GM12878 (cell line): ENCODE measurements around the gene SLAIN2. TPM values are rescaled to one million over a fixed set of nuclear protein-coding genes. Genes with fewer than 3 reads are reported as not detected.

Experiments used
- ATAC-seq: fragments of 200-7000 bp; cut with Tn5 transposase; 3 replicates; pipeline ENCODE4 v1.9.1; 2020; ENCODE audit warnings: mild to moderate bottlenecking, moderate library complexity
- BruUV-seq: library from RNA; stranded (reverse); fragments of 400-500 nt; replicated peaks from 2 replicates; lab custom pipeline; 2021; lab: Mats Ljungman, UMichigan
- CTCF ChIA-PET: fragments of 300-600 bp; sonication (Branson Sonifier 250); formaldehyde crosslinking; extraction: SDS; loops from one replicate; lab custom pipeline; 2021; ENCODE audit warnings: inconsistent platforms; lab: Yijun Ruan, JAX
- POLR2A ChIA-PET: fragments of 350-600 bp; formaldehyde crosslinking; extraction: SDS; loops from one replicate; lab custom pipeline; 2021; ENCODE audit warnings: inconsistent platforms; lab: Charles Lee
- RAD21 ChIA-PET: fragments of 300-600 bp; sonication (Branson Sonifier 250); formaldehyde crosslinking; loops from one replicate; lab custom pipeline; 2023; ENCODE audit warnings: antibody characterized with exemption; ENCODE audit not compliant: unreplicated experiment; lab: Charles Lee
- SMC1A ChIA-PET: fragments of 300-600 bp; sonication (Branson Sonifier 250); formaldehyde crosslinking; loops from one replicate; lab custom pipeline; 2023; ENCODE audit not compliant: unreplicated experiment, uncharacterized antibody; lab: Charles Lee
- DNase-seq: peaks from one replicate; pipeline ENCODE4 v3.0.0-alpha.2; 2011; ENCODE audit warnings: low read depth, low spot score
- FAIRE-seq: peaks from 3 replicates; lab custom pipeline; 2011; peaks lifted over from hg19 to GRCh38; lab: Jason Lieb, UNC
- H2AFZ ChIP-seq: 2 replicates; pipeline ENCODE4 v1.6.0; 2011; ENCODE audit warnings: low read depth, low read length, control low read depth; ENCODE audit not compliant: control insufficient read depth
- H3K27ac ChIP-seq: 2 replicates; pipeline ENCODE4 v1.5.1; 2011; ENCODE audit warnings: control low read depth; ENCODE audit not compliant: control insufficient read depth, insufficient read depth
- H3K27me3 ChIP-seq, 2 experiments: replicated peaks in 1 of 2; 2 replicates each; pipeline versions ENCODE4 v1.6.0 to v1.6.1; 2011; ENCODE audit warnings: low read length in 1 of 2; ENCODE audit not compliant: control insufficient read depth in 2 of 2, insufficient read depth in 2 of 2
- H3K36me3 ChIP-seq, 2 experiments: 2 replicates each; pipeline ENCODE4 v1.5.1; 2011; ENCODE audit warnings: low read length in 1 of 2; ENCODE audit not compliant: control insufficient read depth in 2 of 2, insufficient read depth in 2 of 2
- H3K4me1 ChIP-seq: 2 replicates; pipeline ENCODE4 v1.6.1; 2011; ENCODE audit warnings: mild to moderate bottlenecking, low read length, moderate library complexity, mixed read lengths; ENCODE audit not compliant: control insufficient read depth, insufficient read depth
- H3K4me2 ChIP-seq: 2 replicates; pipeline ENCODE4 v1.6.0; 2011; ENCODE audit warnings: control low read depth; ENCODE audit not compliant: control insufficient read depth, insufficient read depth
- H3K4me3 ChIP-seq: fragments of 200-600 bp; sonication (generic); 2 replicates; pipeline ENCODE4 v1.5.1; 2016
- H3K79me2 ChIP-seq: 2 replicates; pipeline ENCODE4 v1.6.0; 2011; ENCODE audit warnings: low read length; ENCODE audit not compliant: control insufficient read depth, insufficient read depth
- H3K9ac ChIP-seq: 2 replicates; pipeline ENCODE4 v1.8.0; 2011; ENCODE audit warnings: low read length, control low read depth, mixed read lengths; ENCODE audit not compliant: control insufficient read depth, insufficient read depth
- H3K9me3 ChIP-seq: replicated peaks from 3 replicates; pipeline ENCODE4 v1.5.1; 2011; ENCODE audit warnings: mild to moderate bottlenecking, low read length; ENCODE audit not compliant: control insufficient read depth, insufficient read depth
- H4K20me1 ChIP-seq: 2 replicates; pipeline ENCODE4 v1.6.0; 2011; ENCODE audit not compliant: control insufficient read depth, insufficient read depth
- DPF2 ChIP-seq: fragments of 450-650 bp; IDR thresholded peaks from 2 replicates; pipeline ENCODE4 v1.6.1; 2017; ENCODE audit warnings: mild to moderate bottlenecking
- HCFC1 ChIP-seq: fragments of 150-350 bp; IDR thresholded peaks from 2 replicates; pipeline ENCODE4 v1.6.1; 2014; ENCODE audit warnings: low read length
- HSF1 ChIP-seq: fragments of 150-350 bp; IDR thresholded peaks from 2 replicates; pipeline ENCODE4 v1.6.1; 2014; ENCODE audit warnings: mild to moderate bottlenecking, low read depth, low read length
- KAT2A ChIP-seq: conservative IDR thresholded peaks from 2 replicates; pipeline ENCODE4 v1.6.1; 2011; ENCODE audit warnings: low read depth, low read length; ENCODE audit not compliant: control insufficient read depth
- KDM1A ChIP-seq: fragments of 200-600 bp; sonication (generic); IDR thresholded peaks from 2 replicates; pipeline ENCODE4 v1.6.1; 2016; ENCODE audit warnings: borderline replicate concordance
- KLF5 ChIP-seq: fragments of 450-650 bp; IDR thresholded peaks from 2 replicates; pipeline ENCODE4 v1.6.1; 2014; ENCODE audit warnings: mild to moderate bottlenecking; ENCODE audit not compliant: partially characterized antibody
- TARDBP ChIP-seq: IDR thresholded peaks from 2 replicates; pipeline ENCODE4 v1.6.1; 2016; ENCODE audit warnings: borderline replicate concordance
- TCF3 ChIP-seq: IDR thresholded peaks from 2 replicates; pipeline ENCODE4 v1.6.1; 2012; ENCODE audit warnings: low read depth, mild to moderate bottlenecking, low read length, borderline replicate concordance; ENCODE audit not compliant: insufficient read depth
- ZNF217 ChIP-seq: fragments of 450-650 bp; IDR thresholded peaks from 2 replicates; pipeline ENCODE4 v1.6.1; 2017; ENCODE audit warnings: antibody characterized with exemption, mild to moderate bottlenecking
- WGBS: methylation state at CpG from one replicate; pipeline ENCODE4 v1.1.6; 2016; ENCODE audit warnings: low lambda C conversion rate; ENCODE audit not compliant: insufficient replicate concordance, insufficient coverage; ENCODE audit errors: missing lambda C conversion rate; 5-methylcytosine and 5-hydroxymethylcytosine counted together
- in situ Hi-C: fragments of 300-500 bp; cut with MboI; formaldehyde crosslinking; loops from 9 replicates; pipeline ENCODE4 v1.14.3; 2018; ENCODE audit warnings: mixed read lengths
- intact Hi-C: fragments of 100-400 bp; cut with micrococcal nuclease; formaldehyde crosslinking; loops from one replicate; pipeline ENCODE4 v1.14.2; 2022; ENCODE audit not compliant: unreplicated experiment
- polyA plus RNA-seq, 11 experiments: library from polyadenylated mRNA; depleted of rRNA in 4 of 11; unstranded in 6 of 11; stranded (reverse) in 5 of 11; fragments of >200 nt; fragmentation: Nextera tagmentation in 4 of 11; fragmentation: Illumina TruSeq in 1 of 11; extraction: Ambion mirVana in 4 of 11; extraction: Trizol in 1 of 11; gene quantifications; 1 replicate in 1 of 11; 2 replicates in 10 of 11; pipeline versions ENCODE4 v1.2.1 to v1.2.3, GENCODE V29; 2011 to 2016; ENCODE audit warnings: inconsistent platforms in 2 of 11, missing spikeins in 2 of 11, low read depth in 1 of 11
- total RNA-seq, 4 experiments: library from RNA; depleted of rRNA in 3 of 4; stranded (reverse); fragments of >200 nt in 3 of 4; fragmentation: Illumina TruSeq in 1 of 4; extraction: Trizol in 1 of 4; gene quantifications; 2 replicates each; pipeline versions ENCODE4 v1.2.1 to v1.2.3, GENCODE V29; 2013 to 2021

SLAIN2 gene
- total and polyA plus RNA-seq, 10 of the 15 experiments (the other 5 are each of a cell fraction or from before 2014, with no cell fraction given) = 4.3 to 96.6 (median 25.4) TPM

GRCh38 chr4:48305508-48305907 is 35.8 kb upstream of the SLAIN2 start:
- Histone ChIP-seq H3K9ac (no peak overlapping the region), H3K36me3 (no peaks in the 10 kb centered on the region), H4K20me1 (no peaks in the 10 kb centered on the region), H3K27me3 (no peaks in the 10 kb centered on the region), H3K4me2 (no peak overlapping the region), H3K9me3 (no peaks in the 10 kb centered on the region), H3K4me3 (no peak overlapping the region), H3K79me2 (no peaks in the 10 kb centered on the region), H3K4me1 (no peaks in the 10 kb centered on the region), H3K27ac (no peak overlapping the region), H2AFZ (no peak overlapping the region)
- FAIRE-seq = no peak
- WGBS = 36% methylated on average over 3 of the region's 3 CpGs
- intact Hi-C loops = no loop called here
- SMC1A ChIA-PET = interaction anchor here (0.7 to 1.3 kb wide), 2 partner anchors 10 to 236 kb away, joined by 3 read pairs; no protein-coding TSS in a partner anchor
- TF ChIP-seq HCFC1 = no peak
- TF ChIP-seq DPF2 = no peak
- no peak for TF ChIP-seq KDM1A
- TF ChIP-seq KAT2A = no peak
- no peak for TF ChIP-seq ZNF217
- no peak for TF ChIP-seq KLF5
- no peak for TF ChIP-seq TARDBP
- no peak for TF ChIP-seq HSF1
- no peak for TF ChIP-seq TCF3
- ATAC-seq = no peak
- BruUV-seq = no TSS peak
- no peak for DNase-seq
- CTCF ChIA-PET = interaction anchor here (1.1 to 1.6 kb wide), 3 partner anchors 12 to 476 kb away, joined by 3 to 4 read pairs (median 4); no protein-coding TSS in a partner anchor
- POLR2A ChIA-PET = no interaction called here
- in situ Hi-C loops = no loop called here
- RAD21 ChIA-PET = no interaction called here
